RWPE1 (cell line): Measurements from ENCODE around the gene PDE6D.

ENCODE experiments used
- CTCF ChIA-PET: fragments of 350-600 bp; sonication (Branson Sonifier 250); formaldehyde crosslinking; extraction: SDS; loops from one replicate; lab custom pipeline; 2021; lab: Yijun Ruan, JAX
- POLR2A ChIA-PET: fragments of 400-600 bp; formaldehyde crosslinking; extraction: SDS; loops from one replicate; lab custom pipeline; 2020; ENCODE audit warnings: antibody characterized with exemption; ENCODE audit not compliant: low non-redundant PET; lab: Yijun Ruan, JAX
- DNase-seq: peaks from one replicate; pipeline ENCODE4 v3.0.0; 2012; ENCODE audit warnings: low spot score
- H3K27ac ChIP-seq: fragments of 450-650 bp; 2 replicates; pipeline ENCODE4 v1.5.1; 2017
- CTCF ChIP-seq: fragments of 450-650 bp; conservative IDR thresholded peaks from 2 replicates; pipeline ENCODE4 v1.5.1; 2017; ENCODE audit warnings: low read depth, mild to moderate bottlenecking

The PDE6D gene

GRCh38 chr2:231786917-231787292, 5.8 kb upstream of the PDE6D start:
- H3K27ac ChIP-seq = peak overlapping the region; percentile 68
- no peak for DNase-seq
- 0 out of 2 replicates have a peak, but pooled peaks have one; percentile 18 for TF ChIP-seq CTCF
- POLR2A ChIA-PET = no interaction called here
- CTCF ChIA-PET = no interaction called here

GRCh38 chr2:231786177-231786916, 5.3 kb upstream of the PDE6D start, which contains the start of gene COPS7B:
Gene COPS7B, plus strand, starts transcription at chr2:231786445. Its CDS starts 2,126 bp downstream, at chr2:231788571.
- peak; percentile 63 for TF ChIP-seq CTCF
- ChIA-PET POLR2A (interaction anchor here (0.6 kb wide), 1 partner anchor 30 kb away, joined by 3 read pairs; no protein-coding TSS in a partner anchor), CTCF (interaction anchor here (0.9 to 1.2 kb wide), 2 partner anchors 9 kb away, joined by 3 to 9 read pairs; no protein-coding TSS in a partner anchor)
- DNase-seq = peak; percentile 68
- H3K27ac ChIP-seq = peak within 1 kb of the TSS; percentile 68

GRCh38 chr2:231785822-231786176, 4.7 kb upstream of the PDE6D start:
- POLR2A ChIA-PET = interaction anchor here (0.6 kb wide), 1 partner anchor 31 kb away, joined by 3 read pairs; no protein-coding TSS in a partner anchor
- CTCF ChIA-PET = interaction anchor here (0.6 to 1.2 kb wide), 3 partner anchors 9 to 763 kb away, joined by 3 to 9 read pairs (median 4); no protein-coding TSS in a partner anchor
- no peak for TF ChIP-seq CTCF
- peak overlapping the region; percentile 68 for H3K27ac ChIP-seq
- no peak for DNase-seq

- H3K27ac ChIP-seq = no peak overlapping the region
- no peak for DNase-seq
- CTCF ChIA-PET = interaction anchor here (0.6 to 1.2 kb wide), 3 partner anchors 8 to 764 kb away, joined by 3 to 9 read pairs (median 4); no protein-coding TSS in a partner anchor
- POLR2A ChIA-PET = no interaction called here
- no peak for TF ChIP-seq CTCF
Measured at GRCh38 chr2:231785413-231785812, 4.3 kb upstream of the PDE6D start.

GRCh38 chr2:231781798-231782726, 980 bp upstream of the PDE6D start:
- POLR2A ChIA-PET = no interaction called here

More at GRCh38 chr2:231781798-231782726, 980 bp upstream of the PDE6D start:
- TF ChIP-seq CTCF = no peak
- CTCF ChIA-PET = no interaction called here
- peak overlapping the region; percentile 85 for H3K27ac ChIP-seq
- peak; percentile 42 for DNase-seq
